ENCODE results near the gene IRF9. TPM values are rescaled to one million over a fixed set of nuclear protein-coding genes. Genes with fewer than 3 reads are reported as not detected.

IRF9 gene
- total and polyA plus RNA-seq, 2 of the 4 experiments (the other 2 are of a cell fraction): 25.6 to 34.6 TPM

DNA sequence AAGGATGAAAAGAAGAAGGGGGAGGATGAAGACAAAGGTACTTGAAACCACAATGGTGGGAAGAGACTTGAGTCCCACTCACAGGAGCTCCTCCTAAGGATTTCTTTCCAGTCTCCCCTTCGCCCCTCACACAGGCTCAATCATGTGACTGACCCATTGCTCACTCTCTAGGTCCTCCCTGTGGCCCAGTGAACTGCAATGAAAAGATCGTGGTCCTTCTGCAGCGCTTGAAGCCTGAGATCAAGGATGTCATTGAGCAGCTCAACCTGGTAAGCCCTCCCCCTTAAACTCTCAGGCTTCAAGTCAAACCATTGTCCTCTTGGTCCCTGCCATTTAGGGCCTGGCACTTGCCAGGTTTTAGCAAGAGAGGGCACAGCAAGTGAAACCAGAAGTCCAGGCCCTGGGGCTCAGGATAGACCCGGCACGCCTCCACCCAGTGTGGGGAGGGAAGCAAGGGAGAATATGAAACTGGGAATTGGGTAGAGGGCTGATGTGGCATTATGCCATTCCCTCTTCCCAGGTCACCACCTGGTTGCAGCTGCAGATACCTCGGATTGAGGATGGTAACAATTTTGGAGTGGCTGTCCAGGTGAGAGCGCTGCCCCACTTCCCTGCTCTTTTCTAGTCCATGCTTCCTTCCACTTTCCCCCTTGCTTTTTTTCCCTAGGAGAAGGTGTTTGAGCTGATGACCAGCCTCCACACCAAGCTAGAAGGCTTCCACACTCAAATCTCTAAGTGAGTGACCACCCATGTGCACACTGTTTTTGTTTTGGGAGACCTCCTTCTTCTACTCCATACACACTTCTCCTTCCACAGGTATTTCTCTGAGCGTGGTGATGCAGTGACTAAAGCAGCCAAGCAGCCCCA is 23.3 kb upstream of the IRF9 start:
- Histone ChIP-seq H3K4me1 (ENCODE audit: control insufficient read depth, insufficient read depth, low read length) (peaks cover 12% of the 10 kb centered on the region), H2BK15ac (ENCODE audit: low read depth, low read length) (no peak overlapping the region), H4K91ac (ENCODE audit: insufficient read depth, low read depth, low read length) (no peak overlapping the region), H3K9ac (ENCODE audit: low read depth, low read length) (no peak overlapping the region), H2AK5ac (ENCODE audit: low read depth, low read length) (0 out of 2 replicates have a peak overlapping the region, but pooled peaks have one; percentile 18), H3K9me1 (ENCODE audit: insufficient read depth, low read length) (peaks cover 19% of the 10 kb centered on the region), H2BK120ac (ENCODE audit: low read depth, low read length) (no peak overlapping the region), H2AFZ (replicated peaks; ENCODE audit: low read length, poor library complexity) (peak overlapping the region; percentile 17), H4K5ac (ENCODE audit: low read depth, low read length) (no peak overlapping the region), H3K23ac (ENCODE audit: low read depth, low read length) (peak overlapping the region; percentile 88; the same call in 1 of the 2 replicates), H3K4ac (ENCODE audit: low read depth, low read length) (no peak overlapping the region), H3K79me1 (ENCODE audit: low read depth in 1 of 2, low read length in 2 of 2) (peaks cover 17 to 48% of the 10 kb centered on the region in 2 experiments; a peak in 3 of 4 replicates), H3K18ac (ENCODE audit: low read depth, low read length) (no peak overlapping the region), H3K9me3 (ENCODE audit: control insufficient read depth, insufficient read depth, low read length) (no peaks in the 10 kb centered on the region), H3K27ac (ENCODE audit: insufficient read depth, low read length) (no peak overlapping the region), H2BK5ac (ENCODE audit: low read depth, low read length, poor library complexity, severe bottlenecking) (no peak overlapping the region), H3K4me2 (ENCODE audit: low read depth, low read length) (no peak overlapping the region), H4K8ac (ENCODE audit: low read depth in 2 of 2, low read length in 2 of 2) (no peak overlapping the region), H2AK9ac (replicated peaks; ENCODE audit: low read depth, low read length, poor library complexity) (peak overlapping the region; percentile 29), H3K36me3 (ENCODE audit: control insufficient read depth, insufficient read depth, low read length) (peaks cover 23% of the 10 kb centered on the region), H3K14ac (replicated peaks; ENCODE audit: low read depth, low read length) (no peak overlapping the region), H3K56ac (ENCODE audit: extremely low read depth, insufficient read depth, low read length) (no peak overlapping the region), H4K20me1 (ENCODE audit: insufficient read depth, low read length) (peaks cover 17% of the 10 kb centered on the region), H3K27me3 (ENCODE audit: control insufficient read depth, insufficient read depth, low read length) (no peaks in the 10 kb centered on the region), H3K4me3 (ENCODE audit: insufficient read depth, low read depth, low read length) (no peak overlapping the region), H2BK20ac (ENCODE audit: low read depth, low read length) (no peak overlapping the region)
- intact Hi-C loops (cut with micrococcal nuclease): no loop called here
- ChIA-PET CTCF (interaction anchor here (0.8 to 0.9 kb wide), 2 partner anchors 23 to 149 kb away, joined by 3 to 5 read pairs; partner anchors contain the start of gene IRF9), POLR2A (ENCODE audit: unreplicated experiment) (interaction anchor here (0.6 kb wide), 1 partner anchor 43 kb away, joined by 3 read pairs; no protein-coding TSS in a partner anchor)
- DNase-seq: no peak
- 60% methylated on average over 1 of the region's 8 CpGs; no CpG with 5 or more reads in 1 of the 2 experiments for WGBS, 2 experiments (ENCODE audit: extremely low coverage in 2 of 2, insufficient read length in 1 of 2)
- BruUV-seq (replicated peaks): TSS peak; percentile 91
- ATAC-seq (ENCODE audit: low read depth): no peak
- in situ Hi-C loops (cut with MboI; ENCODE audit: low sequenced_read_pairs): loop anchor here (10.0 to 25.0 kb wide), 3 partner anchors 297 to 1050 kb away; partner anchors contain the start of genes ACIN1, BCL2L2, C14orf119 and PABPN1
- dilution Hi-C loops (cut with HindIII; ENCODE audit: low sequenced_read_pairs, unreplicated experiment): no loop called here
- TF ChIP-seq CEBPB (IDR thresholded peaks at IDR 0.05; ENCODE audit: low read depth, low read length): no peak
- TF ChIP-seq ELK1 (IDR thresholded peaks at IDR 0.05; ENCODE audit: borderline replicate concordance, low read depth, low read length): no peak
- TF ChIP-seq RFX5 (IDR thresholded peaks at IDR 0.05; ENCODE audit: low read depth, low read length): no peak
- TF ChIP-seq MXI1 (IDR thresholded peaks at IDR 0.05; ENCODE audit: borderline replicate concordance, low read depth, low read length): no peak
- no peak for TF ChIP-seq SMC3 (IDR thresholded peaks at IDR 0.05; ENCODE audit: low read depth, low read length)
- TF ChIP-seq RCOR1 (IDR thresholded peaks at IDR 0.05; ENCODE audit: insufficient replicate concordance, low read length): no peak
- TF ChIP-seq, protein P1, sequence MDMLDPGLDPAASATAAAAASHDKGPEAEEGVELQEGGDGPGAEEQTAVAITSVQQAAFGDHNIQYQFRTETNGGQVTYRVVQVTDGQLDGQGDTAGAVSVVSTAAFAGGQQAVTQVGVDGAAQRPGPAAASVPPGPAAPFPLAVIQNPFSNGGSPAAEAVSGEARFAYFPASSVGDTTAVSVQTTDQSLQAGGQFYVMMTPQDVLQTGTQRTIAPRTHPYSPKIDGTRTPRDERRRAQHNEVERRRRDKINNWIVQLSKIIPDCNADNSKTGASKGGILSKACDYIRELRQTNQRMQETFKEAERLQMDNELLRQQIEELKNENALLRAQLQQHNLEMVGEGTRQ (IDR thresholded peaks at IDR 0.05; ENCODE audit: low read depth, low read length): no peak
- TF ChIP-seq MAFK (IDR thresholded peaks at IDR 0.05; ENCODE audit: low read depth, low read length): no peak
- TF ChIP-seq RAD21 (IDR thresholded peaks at IDR 0.05; ENCODE audit: low read length): no peak
- TF ChIP-seq POLR2A (IDR thresholded peaks at IDR 0.05; ENCODE audit: low read depth, low read length): no peak
- no peak for TF ChIP-seq MAZ (IDR thresholded peaks at IDR 0.05; ENCODE audit: borderline replicate concordance, low read depth, low read length)
- TF ChIP-seq FOS (IDR thresholded peaks at IDR 0.05; ENCODE audit: low read depth, low read length): no peak
- no peak for TF ChIP-seq CHD1 (IDR thresholded peaks at IDR 0.05; ENCODE audit: low read depth, low read length)
- TF ChIP-seq, protein P2, sequence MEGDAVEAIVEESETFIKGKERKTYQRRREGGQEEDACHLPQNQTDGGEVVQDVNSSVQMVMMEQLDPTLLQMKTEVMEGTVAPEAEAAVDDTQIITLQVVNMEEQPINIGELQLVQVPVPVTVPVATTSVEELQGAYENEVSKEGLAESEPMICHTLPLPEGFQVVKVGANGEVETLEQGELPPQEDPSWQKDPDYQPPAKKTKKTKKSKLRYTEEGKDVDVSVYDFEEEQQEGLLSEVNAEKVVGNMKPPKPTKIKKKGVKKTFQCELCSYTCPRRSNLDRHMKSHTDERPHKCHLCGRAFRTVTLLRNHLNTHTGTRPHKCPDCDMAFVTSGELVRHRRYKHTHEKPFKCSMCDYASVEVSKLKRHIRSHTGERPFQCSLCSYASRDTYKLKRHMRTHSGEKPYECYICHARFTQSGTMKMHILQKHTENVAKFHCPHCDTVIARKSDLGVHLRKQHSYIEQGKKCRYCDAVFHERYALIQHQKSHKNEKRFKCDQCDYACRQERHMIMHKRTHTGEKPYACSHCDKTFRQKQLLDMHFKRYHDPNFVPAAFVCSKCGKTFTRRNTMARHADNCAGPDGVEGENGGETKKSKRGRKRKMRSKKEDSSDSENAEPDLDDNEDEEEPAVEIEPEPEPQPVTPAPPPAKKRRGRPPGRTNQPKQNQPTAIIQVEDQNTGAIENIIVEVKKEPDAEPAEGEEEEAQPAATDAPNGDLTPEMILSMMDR (conservative IDR thresholded peaks at IDR 0.05; ENCODE audit: low read depth, low read length): no peak

Measured in IMR-90 (cell line).